Peyer's patch (tissue), 4 donors: ENCODE results near the gene APOL4.

Experiments
- CTCF ChIP-seq, 6 experiments: fragments of 450-650 bp in 4 of 6; fragments of 200-600 bp in 2 of 6; sonication (generic) in 1 of 6; IDR thresholded peaks; one replicate each; pipeline ENCODE4 v1.5.1; 2017 to 2019; ENCODE audit warnings: antibody characterized with exemption in 6 of 6, mild to moderate bottlenecking in 3 of 6, moderate library complexity in 1 of 6
- POLR2A ChIP-seq, 2 donors: fragments of 450-650 bp; IDR thresholded peaks; one replicate each; pipeline ENCODE4 v1.5.1; 2017; ENCODE audit warnings: antibody characterized with exemption in 2 of 2, mild to moderate bottlenecking in 2 of 2, moderate library complexity in 2 of 2

DNA sequence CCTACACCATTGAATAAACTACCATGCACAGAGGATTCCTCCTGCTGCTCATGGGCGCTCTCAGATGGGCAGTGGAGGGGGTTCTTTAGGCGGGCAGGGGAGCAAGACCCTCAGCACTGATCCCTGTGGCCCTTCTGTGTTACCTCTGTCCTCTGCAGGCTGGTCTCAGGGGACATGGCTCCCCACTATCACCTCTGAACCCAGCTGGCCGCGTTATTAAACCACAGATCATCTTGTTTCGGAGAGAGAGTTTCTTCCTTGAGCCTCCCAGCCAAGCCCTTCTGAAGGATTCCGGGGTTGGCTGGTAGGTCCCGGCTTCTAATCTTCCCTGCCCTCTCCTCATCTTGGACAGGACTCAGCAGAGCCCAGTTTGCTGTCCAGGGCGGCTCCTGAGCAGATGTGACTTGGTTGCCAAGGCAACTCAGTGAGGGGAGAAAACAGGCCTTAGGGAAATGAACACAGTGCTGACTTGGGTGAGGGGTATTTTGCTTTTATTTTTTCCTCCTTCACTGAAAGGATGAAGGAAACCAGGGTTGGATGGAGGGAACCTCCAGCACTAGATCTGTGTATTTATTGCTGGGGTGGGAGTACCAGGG is 54.3 kb downstream of the APOL4 start:
- TF ChIP-seq POLR2A (IDR thresholded peaks at IDR 0.05) (no peak), CTCF (IDR thresholded peaks at IDR 0.05) (no peak)
